HG03097 (cell line): ENCODE results near the gene B4GALNT4.
"Not testable (repeated sequence)": the region's sequence is repeated elsewhere in the genome, so short reads cannot be mapped to it uniquely, and the experiment has no call there.

Experiments
- ATAC-seq: cut with Tn5 transposase; IDR thresholded peaks from one replicate; pipeline ENCODE4 v1.9.1; 2021; ENCODE audit not compliant: unreplicated experiment, low FRiP score

B4GALNT4 gene

DNA sequence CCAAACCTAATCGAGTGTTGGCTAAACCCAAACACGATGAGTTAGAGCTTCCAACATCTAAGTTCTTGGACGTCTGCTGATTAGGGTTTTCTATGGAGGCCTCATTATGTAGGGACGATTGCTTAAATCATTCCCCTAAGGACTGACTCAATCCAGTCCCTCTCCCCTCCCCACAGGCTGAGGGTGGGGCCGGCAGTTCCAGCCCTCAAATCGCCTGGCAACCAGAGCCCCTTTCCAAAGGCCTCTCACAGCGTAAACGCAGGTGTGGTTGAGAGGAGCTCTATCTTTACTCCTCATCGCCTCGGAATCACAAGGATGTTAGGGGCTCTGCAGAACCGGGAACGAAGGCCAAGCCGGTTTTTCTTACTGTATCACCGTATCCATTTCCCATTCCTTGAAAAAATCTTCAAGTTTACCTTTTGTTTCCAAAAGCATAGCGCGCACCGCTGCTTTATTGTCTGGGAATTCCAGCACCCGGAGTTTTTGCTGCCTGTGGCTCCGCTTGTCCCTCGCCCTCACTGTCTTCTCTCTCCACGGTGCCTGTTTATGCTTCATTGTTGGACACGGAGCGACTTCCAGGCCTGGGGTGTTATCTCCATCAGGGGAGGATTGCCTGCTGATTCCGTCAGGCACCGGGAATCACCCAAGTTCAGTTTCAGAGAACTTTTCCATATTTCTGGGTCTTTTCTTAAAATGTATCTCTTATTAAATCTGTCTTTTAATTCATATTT lies 34.9 kb upstream of the B4GALNT4 start:
- no peak for ATAC-seq

DNA sequence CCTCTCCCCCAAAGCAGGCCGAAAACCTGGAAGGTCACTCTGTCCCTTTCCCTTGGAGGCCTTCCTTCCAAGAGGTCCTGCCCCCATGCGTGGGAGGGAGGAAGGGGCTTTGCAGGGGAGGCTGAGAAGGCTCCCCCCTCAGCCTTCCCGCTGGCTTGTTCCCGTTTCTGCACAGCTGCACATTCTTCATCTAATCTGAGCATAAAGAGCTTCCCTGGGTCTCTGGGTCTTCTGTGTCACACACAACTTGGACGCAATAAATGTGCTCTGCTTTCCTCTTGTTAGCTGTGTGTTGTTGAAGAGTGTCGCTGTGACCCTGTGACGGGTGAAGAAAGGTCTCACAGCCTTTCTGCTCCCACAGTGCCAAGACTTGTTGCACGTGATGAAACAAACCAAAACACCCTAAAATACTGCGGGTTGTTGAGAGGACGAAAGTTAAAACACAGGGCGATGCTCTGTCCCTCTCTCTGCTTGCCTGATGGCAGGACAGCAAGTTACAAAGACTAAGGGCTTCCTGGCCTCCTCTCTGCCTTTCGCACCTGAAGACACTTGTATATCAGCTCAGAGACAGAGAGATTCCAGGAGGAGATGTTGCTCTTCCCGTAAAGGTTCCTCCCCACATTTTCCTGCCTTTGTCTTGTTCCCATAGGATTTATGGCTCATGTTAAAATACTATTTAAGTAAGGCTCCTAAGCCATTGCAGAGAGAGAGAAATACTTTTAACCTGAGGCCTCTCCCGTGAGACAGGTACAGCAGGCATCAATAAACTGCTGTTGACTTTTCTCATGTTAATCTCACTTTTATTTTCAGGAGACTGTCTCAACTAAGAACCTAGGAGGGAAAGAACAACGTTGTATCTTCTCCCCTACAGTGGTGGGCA lies 33.3 kb upstream of the B4GALNT4 start:
- no peak for ATAC-seq

DNA sequence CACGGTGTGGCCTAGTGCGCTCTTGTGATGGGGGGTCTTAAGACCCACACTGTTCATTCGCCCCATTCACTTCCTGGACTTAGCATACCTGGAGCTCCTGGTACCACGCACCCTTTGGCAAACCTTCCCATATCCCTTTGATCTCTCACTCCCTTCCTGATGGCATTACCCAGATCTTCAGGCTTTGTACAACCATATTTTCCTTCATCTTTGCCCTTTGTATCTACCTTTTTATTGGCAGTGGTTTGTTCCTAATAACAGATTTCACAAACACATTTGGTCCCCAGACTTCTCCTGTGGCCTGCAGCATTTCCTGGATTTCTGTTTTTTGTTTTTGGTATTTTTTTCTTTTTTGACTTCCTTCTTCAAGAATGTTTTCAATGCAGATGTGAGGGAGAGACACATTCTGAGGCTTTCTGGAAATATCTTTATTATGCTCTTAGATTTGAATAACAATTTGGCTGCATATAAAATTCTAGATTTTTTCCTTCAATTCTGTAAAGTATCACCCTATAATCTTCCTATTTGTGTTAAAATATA lies 32.6 kb upstream of the B4GALNT4 start:
- ATAC-seq = no peak

DNA sequence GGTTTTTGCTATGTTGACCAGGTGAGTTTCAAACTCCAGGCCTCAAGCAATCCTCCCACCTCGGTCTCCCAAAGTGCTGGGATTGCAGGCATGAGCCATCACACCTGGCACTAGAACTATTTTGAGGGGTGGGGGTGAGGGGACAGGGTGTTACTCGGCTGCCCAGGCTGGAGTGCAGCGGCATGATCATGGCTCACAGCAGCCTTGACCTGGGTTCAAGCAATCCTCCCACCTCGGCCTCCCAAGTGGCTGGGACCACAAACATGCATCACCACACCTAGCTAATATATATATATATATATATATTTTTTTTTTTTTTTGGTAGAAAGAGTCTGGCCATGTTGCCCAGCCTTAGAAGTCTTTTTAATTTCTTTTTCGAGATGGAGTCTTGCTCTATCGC lies 31.6 kb upstream of the B4GALNT4 start:
- no peak for ATAC-seq

- no peak for ATAC-seq
These were observed 29.3 kb upstream of the B4GALNT4 start for GRCh38 chr11:339963-340362.

DNA sequence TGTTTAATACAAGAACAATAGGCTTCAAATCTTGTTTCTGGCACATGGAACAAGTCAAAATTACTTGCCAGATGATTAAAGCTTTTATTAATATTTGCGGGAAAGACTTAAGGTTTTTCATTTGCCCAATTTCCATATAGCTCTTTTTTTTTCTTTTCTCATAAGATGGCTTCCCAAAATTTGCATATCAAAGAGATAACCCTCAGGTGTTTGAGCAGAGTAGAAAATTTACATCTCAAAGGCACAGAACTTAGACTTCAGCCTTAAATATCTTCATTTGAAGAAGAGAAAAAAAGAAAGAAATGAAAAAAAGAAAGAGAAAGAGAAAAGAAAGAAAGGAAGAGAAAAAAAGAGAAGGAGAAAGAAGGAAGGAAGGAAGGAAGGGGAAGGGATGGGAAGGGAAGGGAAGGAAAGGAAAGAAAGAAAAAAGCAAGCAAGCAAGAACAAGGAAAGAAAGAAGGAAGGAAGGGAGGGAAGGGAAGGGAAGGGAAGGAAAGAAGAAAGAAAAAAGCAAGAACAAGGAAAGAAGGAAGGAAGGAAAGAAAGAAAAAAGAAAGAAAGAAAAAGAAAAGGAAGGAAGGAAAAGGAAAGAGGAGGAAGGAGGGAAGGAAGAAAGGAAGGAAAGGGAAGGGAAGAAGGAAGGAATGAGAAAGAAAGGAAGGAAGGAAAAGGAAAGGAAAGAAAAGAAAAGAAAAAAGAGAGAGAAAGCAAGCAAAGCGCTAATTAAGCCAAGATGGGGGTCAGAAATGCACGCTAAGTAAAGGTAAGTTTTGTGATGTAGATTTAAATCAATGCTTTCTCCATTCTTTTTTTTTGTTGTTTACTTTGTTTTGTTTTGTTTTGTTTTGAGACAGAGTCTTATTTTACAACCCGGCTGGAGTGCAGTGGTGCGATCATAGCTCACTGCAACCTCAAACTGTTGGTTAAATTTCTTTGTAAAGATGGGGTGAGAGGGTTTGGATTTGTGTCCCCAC lies 28.5 kb upstream of the B4GALNT4 start:
- no peak for ATAC-seq

DNA sequence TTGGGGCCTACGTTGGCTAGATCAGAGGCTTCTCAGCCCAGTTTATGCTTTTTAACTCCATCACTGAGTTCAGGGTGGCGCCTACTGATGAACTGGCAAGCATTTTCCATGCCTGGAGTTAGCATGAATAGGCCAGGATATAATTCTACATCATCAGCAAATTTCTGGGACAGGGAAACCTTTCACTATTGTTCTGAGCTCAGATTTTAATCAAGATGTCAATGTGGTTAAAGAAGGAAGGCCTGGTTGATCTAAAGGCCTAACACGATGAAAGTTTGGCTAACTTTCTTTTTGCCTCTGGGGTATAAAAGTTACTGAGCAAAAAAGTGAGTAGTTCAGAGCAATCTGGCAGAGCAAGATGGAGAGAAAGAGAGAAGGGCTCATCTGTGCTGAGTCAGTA lies 27.0 kb upstream of the B4GALNT4 start:
- no peak for ATAC-seq

GRCh38 chr11:344836-345578 lies 24.3 kb upstream of the B4GALNT4 start:
- no peak for ATAC-seq

GRCh38 chr11:346529-346928 lies 22.8 kb upstream of the B4GALNT4 start:
- ATAC-seq = no peak

GRCh38 chr11:349270-349954 lies 19.9 kb upstream of the B4GALNT4 start:
- ATAC-seq = not testable (repeated sequence)

DNA sequence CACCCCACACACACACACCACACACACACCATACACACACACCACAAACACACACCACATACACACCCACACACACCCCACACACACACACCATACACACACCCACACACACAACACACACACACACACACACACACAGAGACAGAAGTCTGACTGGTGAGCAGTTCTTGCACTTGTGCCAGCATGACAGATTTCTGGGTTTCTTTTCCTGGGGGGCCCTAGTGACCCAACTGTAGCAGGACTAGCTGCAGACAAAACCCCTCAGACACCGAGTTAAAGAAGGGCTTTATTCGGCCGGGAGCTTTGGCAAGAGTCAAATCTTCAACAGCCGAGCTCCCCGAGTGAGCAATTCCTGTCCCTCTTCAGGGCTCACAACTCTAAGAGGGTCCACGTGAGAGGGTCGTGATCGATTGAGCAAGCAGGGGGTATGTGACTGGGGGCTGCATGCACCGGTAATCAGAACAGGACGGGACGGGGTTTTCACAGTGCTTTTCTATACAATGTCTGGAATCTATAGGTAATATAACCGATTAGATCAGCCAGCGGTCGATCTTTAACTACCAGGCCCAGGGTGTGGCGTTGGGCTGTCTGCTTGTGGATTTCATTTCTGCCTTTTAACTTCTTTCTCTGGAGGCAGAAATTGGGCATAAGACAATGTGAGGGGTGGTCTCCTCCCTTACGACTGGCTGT lies 19.1 kb upstream of the B4GALNT4 start:
- ATAC-seq = not testable (repeated sequence)

DNA sequence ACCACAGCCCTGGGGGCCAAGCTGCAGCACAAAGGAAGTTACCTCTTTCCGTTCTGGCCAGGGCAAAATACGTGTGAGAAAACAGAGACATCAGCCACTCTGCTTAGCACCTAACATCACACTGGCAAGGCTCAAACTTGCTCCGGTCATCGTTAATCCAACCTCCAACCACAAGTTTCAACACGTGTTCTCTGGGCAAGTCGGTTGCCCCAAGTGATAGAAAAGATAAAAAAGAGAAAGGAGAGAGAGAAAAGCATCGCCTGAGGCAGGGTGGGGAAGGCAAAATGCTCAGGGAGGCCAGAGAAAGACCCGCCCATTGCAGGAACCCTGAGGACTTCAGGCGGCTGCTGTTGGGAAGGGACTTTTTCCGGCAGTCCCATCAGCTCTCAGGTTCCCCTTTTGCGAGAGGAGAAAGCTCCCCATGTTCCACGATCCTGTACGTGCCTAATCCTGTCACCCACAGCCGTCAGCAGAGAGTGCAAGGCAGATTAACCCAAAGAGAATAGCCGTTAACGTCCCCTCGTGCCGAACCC lies 18.5 kb upstream of the B4GALNT4 start:
- ATAC-seq = no peak

GRCh38 chr11:351411-351810 lies 17.9 kb upstream of the B4GALNT4 start:
- ATAC-seq = no peak

- no peak for ATAC-seq
These were observed 16.8 kb upstream of the B4GALNT4 start for GRCh38 chr11:352456-353031.

GRCh38 chr11:353179-353873 lies 16.0 kb upstream of the B4GALNT4 start:
- ATAC-seq = no peak

DNA sequence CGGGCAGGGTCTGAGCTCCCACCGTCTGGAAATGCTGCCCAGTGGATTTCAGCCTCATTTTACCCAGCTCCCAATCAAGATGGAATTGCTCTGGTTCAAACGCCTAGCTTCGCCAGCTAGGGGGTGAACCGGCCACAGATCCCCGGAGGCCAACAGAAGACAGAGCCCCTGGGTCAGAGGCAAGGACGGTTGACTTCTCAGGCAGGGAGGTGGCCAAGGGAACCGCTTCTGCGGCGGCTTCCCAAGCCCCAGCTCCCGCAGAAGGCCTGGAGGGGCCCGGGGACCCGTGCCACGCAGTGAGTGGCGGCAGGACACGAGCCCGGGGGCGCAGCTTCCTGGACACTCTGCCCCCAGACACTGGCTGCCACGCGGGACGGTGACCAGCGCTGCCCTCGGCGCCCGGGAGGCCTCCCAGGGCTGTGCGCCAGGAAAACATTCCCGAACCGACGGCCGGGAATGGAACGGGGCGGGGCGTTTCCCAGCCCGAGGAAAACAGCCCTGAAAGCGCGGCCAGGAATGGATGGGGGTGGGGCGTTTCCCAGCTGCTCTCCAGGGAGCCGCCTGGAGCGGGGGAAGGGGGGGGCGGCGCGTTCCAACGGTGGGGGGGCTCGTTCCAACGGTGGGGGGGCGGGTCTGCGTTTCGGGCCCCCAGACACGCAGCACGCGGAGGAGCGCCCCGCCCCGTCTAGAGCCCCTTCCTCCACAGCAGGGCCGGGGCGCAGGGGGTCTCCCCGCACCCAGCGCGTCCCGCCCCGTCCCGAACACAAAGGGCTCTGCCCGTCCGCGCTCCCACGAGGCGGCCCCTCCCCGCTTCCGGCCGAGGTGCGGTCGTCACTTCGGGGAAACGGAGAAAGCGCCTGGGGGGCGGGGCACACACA lies 13.5 kb upstream of the B4GALNT4 start:
- peak; percentile 42 for ATAC-seq
